SK-N-SH treated with all-trans-retinoic acid at 6 μM for 48 hours (cell line): ENCODE data around the gene GRID1.

Experiments
- ZFP3 ChIP-seq: fragments of 250-450 bp; sonication (Bioruptor Pico); IDR thresholded peaks from 2 replicates; pipeline ENCODE4 v1.5.0; 2020; ENCODE audit warnings: mild to moderate bottlenecking, moderate library complexity
- ZNF70 ChIP-seq: fragments of 450-650 bp; formaldehyde crosslinking; IDR thresholded peaks from 2 replicates; pipeline ENCODE4 v1.5.0; 2020; ENCODE audit warnings: mild to moderate bottlenecking, moderate library complexity
- TF ChIP-seq, protein P1 (sequence below): fragments of 250-450 bp; sonication (Bioruptor Pico); IDR thresholded peaks from 2 replicates; pipeline ENCODE4 v1.8.0; 2020; ENCODE audit warnings: mild to moderate bottlenecking, moderate library complexity, borderline replicate concordance

DNA sequence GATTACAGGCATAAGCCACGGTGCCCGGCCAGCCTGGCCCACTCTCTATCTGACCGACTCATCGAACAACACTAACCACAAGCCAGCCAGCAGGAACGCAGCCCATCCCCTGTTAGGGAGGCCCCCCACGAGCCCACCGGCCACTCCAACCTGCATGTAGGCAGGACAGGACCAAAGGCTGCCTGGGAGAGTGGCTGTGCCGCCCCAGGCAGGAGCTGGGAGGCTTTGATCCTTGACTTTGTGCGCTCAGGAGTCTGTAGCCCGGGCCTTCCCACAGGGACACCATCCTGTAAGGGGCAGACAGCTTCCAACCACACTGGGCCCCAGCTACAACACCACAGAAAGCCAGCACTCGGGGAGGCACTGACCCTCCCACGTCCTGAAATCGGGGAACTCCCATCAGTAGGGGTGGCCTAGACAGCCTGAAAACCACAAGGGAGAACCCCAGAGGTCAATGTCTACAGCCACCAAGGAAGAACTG, 29.4 kb downstream of the GRID1 start:
- TF ChIP-seq, protein P1, sequence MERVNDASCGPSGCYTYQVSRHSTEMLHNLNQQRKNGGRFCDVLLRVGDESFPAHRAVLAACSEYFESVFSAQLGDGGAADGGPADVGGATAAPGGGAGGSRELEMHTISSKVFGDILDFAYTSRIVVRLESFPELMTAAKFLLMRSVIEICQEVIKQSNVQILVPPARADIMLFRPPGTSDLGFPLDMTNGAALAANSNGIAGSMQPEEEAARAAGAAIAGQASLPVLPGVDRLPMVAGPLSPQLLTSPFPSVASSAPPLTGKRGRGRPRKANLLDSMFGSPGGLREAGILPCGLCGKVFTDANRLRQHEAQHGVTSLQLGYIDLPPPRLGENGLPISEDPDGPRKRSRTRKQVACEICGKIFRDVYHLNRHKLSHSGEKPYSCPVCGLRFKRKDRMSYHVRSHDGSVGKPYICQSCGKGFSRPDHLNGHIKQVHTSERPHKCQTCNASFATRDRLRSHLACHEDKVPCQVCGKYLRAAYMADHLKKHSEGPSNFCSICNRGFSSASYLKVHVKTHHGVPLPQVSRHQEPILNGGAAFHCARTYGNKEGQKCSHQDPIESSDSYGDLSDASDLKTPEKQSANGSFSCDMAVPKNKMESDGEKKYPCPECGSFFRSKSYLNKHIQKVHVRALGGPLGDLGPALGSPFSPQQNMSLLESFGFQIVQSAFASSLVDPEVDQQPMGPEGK: no peak
- TF ChIP-seq ZFP3 (CRISPR knock-in tag) (no peak), ZNF70 (CRISPR knock-in tag) (no peak)
